ENCODE results near the gene PSORS1C1. TPM values are rescaled to one million over a fixed set of nuclear protein-coding genes. Genes with fewer than 3 reads are reported as not detected.

PSORS1C1 gene
- total RNA-seq, 1 donor from 2014 or later = 8.2 TPM

- no peak for DNase-seq
- intact Hi-C loops (cut with DNase I) = no loop called here
These were observed 26.0 kb downstream of the PSORS1C1 start for GRCh38 chr6:31140643-31141042.

DNA sequence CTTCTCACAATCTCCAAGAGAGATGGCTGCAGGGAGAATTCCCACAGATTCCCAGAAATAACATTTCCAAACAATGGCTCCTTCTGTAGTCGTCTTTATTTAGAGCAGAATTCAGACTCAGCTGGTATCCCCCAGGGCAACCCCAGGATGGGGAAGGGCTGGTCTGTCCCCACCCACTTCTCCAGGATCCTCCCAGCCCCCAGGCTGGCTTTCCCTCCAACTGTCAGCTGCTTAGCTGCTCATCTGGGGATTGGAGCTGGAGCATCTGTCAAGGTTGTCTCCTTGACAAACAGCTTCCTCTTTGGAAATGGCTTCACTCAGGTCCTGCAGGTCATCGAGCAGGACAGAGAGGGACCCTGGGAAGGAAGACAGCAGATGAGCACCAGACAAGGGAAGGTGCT, 27.8 kb downstream of the PSORS1C1 start:
- H3K27me3 ChIP-seq = no peaks in the 10 kb centered on the region
- no peak overlapping the region for H3K4me3 ChIP-seq
- DNase-seq = no peak
- TF ChIP-seq, protein P1, sequence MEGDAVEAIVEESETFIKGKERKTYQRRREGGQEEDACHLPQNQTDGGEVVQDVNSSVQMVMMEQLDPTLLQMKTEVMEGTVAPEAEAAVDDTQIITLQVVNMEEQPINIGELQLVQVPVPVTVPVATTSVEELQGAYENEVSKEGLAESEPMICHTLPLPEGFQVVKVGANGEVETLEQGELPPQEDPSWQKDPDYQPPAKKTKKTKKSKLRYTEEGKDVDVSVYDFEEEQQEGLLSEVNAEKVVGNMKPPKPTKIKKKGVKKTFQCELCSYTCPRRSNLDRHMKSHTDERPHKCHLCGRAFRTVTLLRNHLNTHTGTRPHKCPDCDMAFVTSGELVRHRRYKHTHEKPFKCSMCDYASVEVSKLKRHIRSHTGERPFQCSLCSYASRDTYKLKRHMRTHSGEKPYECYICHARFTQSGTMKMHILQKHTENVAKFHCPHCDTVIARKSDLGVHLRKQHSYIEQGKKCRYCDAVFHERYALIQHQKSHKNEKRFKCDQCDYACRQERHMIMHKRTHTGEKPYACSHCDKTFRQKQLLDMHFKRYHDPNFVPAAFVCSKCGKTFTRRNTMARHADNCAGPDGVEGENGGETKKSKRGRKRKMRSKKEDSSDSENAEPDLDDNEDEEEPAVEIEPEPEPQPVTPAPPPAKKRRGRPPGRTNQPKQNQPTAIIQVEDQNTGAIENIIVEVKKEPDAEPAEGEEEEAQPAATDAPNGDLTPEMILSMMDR (IDR thresholded peaks at IDR 0.05) = no peak
- H3K36me3 ChIP-seq = no peaks in the 10 kb centered on the region
- peaks cover 4% of the 10 kb centered on the region for H3K4me1 ChIP-seq
- H3K27ac ChIP-seq = no peak overlapping the region
- H3K9me3 ChIP-seq = no peaks in the 10 kb centered on the region
- intact Hi-C loops (cut with DNase I) = no loop called here
- ATAC-seq = no peak

More at GRCh38 chr6:31140643-31141042, 26.0 kb downstream of the PSORS1C1 start:
- Histone ChIP-seq H3K27ac (no peak overlapping the region), H3K36me3 (no peaks in the 10 kb centered on the region), H3K4me3 (no peak overlapping the region), H3K9me3 (no peaks in the 10 kb centered on the region), H3K4me1 (peaks cover 4% of the 10 kb centered on the region), H3K27me3 (no peaks in the 10 kb centered on the region)
- TF ChIP-seq, protein P1 (IDR thresholded peaks at IDR 0.05) = no peak
- no peak for ATAC-seq

- Histone ChIP-seq H3K4me3 (no peak overlapping the region), H3K36me3 (no peaks in the 10 kb centered on the region), H3K27ac (no peak overlapping the region), H3K9me3 (no peaks in the 10 kb centered on the region), H3K27me3 (no peaks in the 10 kb centered on the region), H3K4me1 (no peaks in the 10 kb centered on the region)
- intact Hi-C loops (cut with DNase I) = no loop called here
- DNase-seq (no peak), ATAC-seq (peak; percentile 64)
- TF ChIP-seq, protein P1 (IDR thresholded peaks at IDR 0.05) = no peak
These were observed 28.5 kb downstream of the PSORS1C1 start for GRCh38 chr6:31143148-31143547.

- intact Hi-C loops (cut with DNase I) = no loop called here
- H3K27me3 ChIP-seq = no peaks in the 10 kb centered on the region
- H3K4me3 ChIP-seq = no peak overlapping the region
- H3K36me3 ChIP-seq = no peaks in the 10 kb centered on the region
- DNase-seq (no peak), ATAC-seq (peak; percentile 6)
- H3K27ac ChIP-seq = no peak overlapping the region
- TF ChIP-seq, protein P1 (IDR thresholded peaks at IDR 0.05) = no peak
- H3K4me1 ChIP-seq = no peaks in the 10 kb centered on the region
- H3K9me3 ChIP-seq = no peaks in the 10 kb centered on the region
These were observed 29.8 kb downstream of the PSORS1C1 start for GRCh38 chr6:31144296-31144969.

- no peak for ATAC-seq
- Histone ChIP-seq H3K27ac (no peak overlapping the region), H3K36me3 (peaks cover 4% of the 10 kb centered on the region), H3K4me3 (no peak overlapping the region), H3K27me3 (no peaks in the 10 kb centered on the region), H3K9me3 (no peaks in the 10 kb centered on the region), H3K4me1 (no peaks in the 10 kb centered on the region)
- TF ChIP-seq, protein P1 (IDR thresholded peaks at IDR 0.05) = no peak
- intact Hi-C loops (cut with DNase I) = no loop called here
- no peak for DNase-seq
These were observed 30.4 kb downstream of the PSORS1C1 start for GRCh38 chr6:31144970-31145340.

- Histone ChIP-seq H3K9me3 (no peaks in the 10 kb centered on the region), H3K4me1 (no peaks in the 10 kb centered on the region), H3K4me3 (no peak overlapping the region), H3K27me3 (no peaks in the 10 kb centered on the region), H3K36me3 (peaks cover 8% of the 10 kb centered on the region), H3K27ac (no peak overlapping the region)
- TF ChIP-seq, protein P1 (IDR thresholded peaks at IDR 0.05) = no peak
- intact Hi-C loops (cut with DNase I) = no loop called here
- DNase-seq (no peak), ATAC-seq (no peak)
These were observed 30.8 kb downstream of the PSORS1C1 start for GRCh38 chr6:31145386-31145785.

All from upper lobe of right lung (tissue), 1 donor.